ES-I3 (cell line): Measurements from ENCODE around the gene BTBD17.

Source experiments
- H3K36me3 ChIP-seq: 2 replicates; pipeline ENCODE4 v1.6.1; 2013; ENCODE audit warnings: mild to moderate bottlenecking, low read length, control low read depth, moderate library complexity; ENCODE audit not compliant: insufficient read depth
- H3K4me1 ChIP-seq: 2 replicates; pipeline ENCODE4 v1.6.1; 2013; ENCODE audit warnings: mild to moderate bottlenecking, control low read depth, low read length; ENCODE audit not compliant: insufficient read depth
- H3K9ac ChIP-seq: 2 replicates; pipeline ENCODE4 v1.6.1; 2013; ENCODE audit warnings: low read depth, mild to moderate bottlenecking, low read length, moderate library complexity
- H3K9me3 ChIP-seq: 2 replicates; pipeline ENCODE4 v1.6.1; 2013; ENCODE audit warnings: mild to moderate bottlenecking, low read length, moderate library complexity; ENCODE audit not compliant: control insufficient read depth, insufficient read depth

Gene BTBD17

GRCh38 chr17:74393346-74393942 is 31.8 kb upstream of the BTBD17 start:
- Histone ChIP-seq H3K9ac (no peak overlapping the region), H3K9me3 (no peaks in the 10 kb centered on the region)

DNA sequence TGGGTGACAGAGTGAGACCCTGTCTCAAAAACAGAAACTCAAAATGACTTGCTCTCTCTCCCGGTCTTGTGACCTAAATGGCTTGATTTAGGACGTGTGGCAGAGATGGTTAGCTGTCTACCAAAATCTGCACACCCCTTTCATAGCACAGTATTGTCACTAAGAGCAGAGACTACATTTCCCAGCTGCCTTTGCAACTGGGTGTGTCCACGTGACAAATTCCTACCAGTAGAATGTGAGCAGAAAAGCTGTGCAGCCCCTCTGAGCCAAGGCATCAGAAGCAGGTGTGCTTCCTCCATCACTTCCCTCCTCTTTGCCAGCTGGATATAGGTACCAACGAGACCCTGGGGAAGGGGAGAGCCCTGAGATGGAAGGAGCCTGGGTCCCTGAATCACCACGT is 31.2 kb upstream of the BTBD17 start:
- Histone ChIP-seq H3K36me3 (no peaks in the 10 kb centered on the region), H3K4me1 (peaks cover 20% of the 10 kb centered on the region), H3K9ac (no peak overlapping the region), H3K9me3 (no peaks in the 10 kb centered on the region)

More at GRCh38 chr17:74393346-74393942, 31.8 kb upstream of the BTBD17 start:
- peaks cover 19% of the 10 kb centered on the region for H3K4me1 ChIP-seq
- no peaks in the 10 kb centered on the region for H3K36me3 ChIP-seq

DNA sequence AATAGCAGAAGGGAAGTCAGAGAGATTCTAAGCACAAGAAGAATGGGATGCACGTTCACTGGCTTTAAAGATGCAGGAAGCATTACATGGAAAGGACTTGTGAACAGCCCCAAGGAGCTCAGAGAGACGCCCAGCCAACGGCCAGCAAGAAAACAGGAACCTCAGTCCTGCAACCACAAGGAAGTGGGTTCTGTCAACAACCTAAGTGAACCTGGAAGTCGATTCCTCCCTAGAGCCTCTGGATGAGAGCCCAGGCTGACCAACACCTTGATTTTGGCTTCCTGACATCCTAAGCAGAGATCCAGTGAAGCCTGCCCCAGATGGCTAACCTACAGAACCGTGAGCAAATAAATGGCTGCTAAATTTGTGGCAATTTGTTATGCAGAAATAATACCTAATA is 30.1 kb upstream of the BTBD17 start:
- Histone ChIP-seq H3K9me3 (no peaks in the 10 kb centered on the region), H3K36me3 (no peaks in the 10 kb centered on the region), H3K4me1 (peaks cover 29% of the 10 kb centered on the region), H3K9ac (no peak overlapping the region)

DNA sequence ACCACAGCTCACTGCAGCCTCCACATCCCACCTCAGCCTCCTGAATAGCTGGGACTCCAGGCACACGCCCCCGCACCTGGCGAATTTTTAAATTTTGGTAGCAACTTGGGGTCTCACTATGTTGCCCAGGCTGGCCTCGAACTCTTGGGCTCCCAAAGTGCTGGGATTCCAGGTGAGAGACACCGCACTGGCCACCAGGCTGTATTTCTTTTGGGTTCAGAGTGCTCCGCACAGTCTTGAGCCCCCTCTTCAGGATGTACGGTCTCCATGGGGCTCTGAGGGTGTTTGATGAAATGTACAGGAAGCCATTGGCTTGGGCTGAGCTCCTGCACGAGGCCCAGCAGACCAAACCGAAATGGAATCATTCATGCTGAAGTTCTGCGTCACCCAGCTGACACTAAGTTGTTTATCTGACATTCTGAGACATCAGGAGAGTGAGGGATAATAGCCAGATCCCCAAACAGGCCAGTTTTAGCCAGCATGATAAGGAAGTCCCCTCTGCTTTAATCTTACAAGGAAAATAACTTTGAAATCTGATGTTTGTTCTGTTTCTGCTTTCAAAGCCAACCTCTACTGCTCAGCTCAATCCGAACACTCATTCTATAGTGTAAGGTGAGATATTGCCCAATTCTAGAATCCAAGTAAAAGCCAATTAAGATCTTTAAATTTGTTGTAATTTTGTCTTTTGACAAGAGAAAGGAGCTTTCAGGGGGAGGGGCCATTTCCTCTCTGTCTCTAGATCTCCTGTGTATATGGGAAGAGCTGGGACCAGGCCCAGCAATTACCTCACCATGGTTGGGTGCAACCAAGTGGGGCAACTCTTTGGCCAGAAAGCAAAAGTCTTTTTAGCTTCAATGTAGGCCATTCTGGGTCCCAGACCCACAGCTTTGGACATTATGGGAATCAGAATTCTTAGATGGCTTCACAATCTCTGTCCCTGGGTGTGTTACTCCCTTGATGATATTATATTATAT is 29.3 kb upstream of the BTBD17 start:
- no peak overlapping the region for H3K9ac ChIP-seq
- H3K9me3 ChIP-seq, result no peaks in the 10 kb centered on the region
- peaks cover 34% of the 10 kb centered on the region for H3K4me1 ChIP-seq
- H3K36me3 ChIP-seq, result no peaks in the 10 kb centered on the region

GRCh38 chr17:74389937-74390679 is 28.4 kb upstream of the BTBD17 start:
- no peak overlapping the region for H3K9ac ChIP-seq
- H3K4me1 ChIP-seq, result peaks cover 32% of the 10 kb centered on the region
- no peaks in the 10 kb centered on the region for H3K9me3 ChIP-seq
- H3K36me3 ChIP-seq, result no peaks in the 10 kb centered on the region

GRCh38 chr17:74389084-74389753 is 27.6 kb upstream of the BTBD17 start:
- Histone ChIP-seq H3K9ac (no peak overlapping the region), H3K9me3 (no peaks in the 10 kb centered on the region), H3K36me3 (no peaks in the 10 kb centered on the region), H3K4me1 (peaks cover 24% of the 10 kb centered on the region)

DNA sequence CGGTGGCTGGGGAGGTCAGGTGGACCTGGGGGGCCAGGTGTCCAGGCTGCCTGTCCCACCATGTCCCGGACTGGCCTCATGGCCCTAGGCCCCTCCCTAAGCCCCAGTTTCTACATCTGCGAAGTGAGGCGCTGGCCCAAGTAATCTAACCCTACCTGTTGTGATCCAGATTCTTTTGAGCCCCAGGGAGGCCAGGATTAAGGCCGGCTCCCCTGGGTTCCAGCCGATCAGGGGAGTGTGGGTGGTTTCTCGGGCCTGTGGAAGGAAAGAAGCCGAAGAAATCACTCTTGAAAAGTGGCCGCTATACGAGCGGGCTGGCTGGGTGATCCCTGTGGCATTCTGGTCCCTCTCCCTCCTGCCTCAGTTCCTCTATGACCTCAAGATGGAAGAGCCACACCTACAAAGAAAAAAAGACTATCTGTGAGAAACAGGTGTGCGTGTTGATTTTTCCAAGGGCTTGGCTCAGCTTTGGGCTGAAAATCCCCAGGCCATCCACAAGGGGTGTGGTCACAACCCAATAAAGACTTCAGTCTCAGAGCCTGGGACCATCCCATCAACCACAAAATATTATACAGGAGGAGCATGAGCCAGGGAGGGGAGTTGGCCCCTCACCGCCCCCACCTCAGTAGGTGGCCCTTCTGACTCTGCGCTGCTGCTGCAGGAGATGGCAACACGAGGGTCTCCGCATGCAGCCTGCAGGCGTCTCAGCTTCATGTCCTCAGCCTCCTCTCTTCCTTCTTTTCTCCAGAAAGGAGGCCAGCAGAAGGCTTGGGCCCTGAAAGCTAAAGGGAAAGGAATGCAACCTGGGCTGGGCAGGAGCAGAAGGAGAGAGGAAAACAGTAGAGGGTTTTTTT is 25.9 kb upstream of the BTBD17 start:
- H3K9ac ChIP-seq, result no peak overlapping the region
- H3K36me3 ChIP-seq, result no peaks in the 10 kb centered on the region
- peaks cover 24% of the 10 kb centered on the region for H3K4me1 ChIP-seq
- H3K9me3 ChIP-seq, result no peaks in the 10 kb centered on the region

DNA sequence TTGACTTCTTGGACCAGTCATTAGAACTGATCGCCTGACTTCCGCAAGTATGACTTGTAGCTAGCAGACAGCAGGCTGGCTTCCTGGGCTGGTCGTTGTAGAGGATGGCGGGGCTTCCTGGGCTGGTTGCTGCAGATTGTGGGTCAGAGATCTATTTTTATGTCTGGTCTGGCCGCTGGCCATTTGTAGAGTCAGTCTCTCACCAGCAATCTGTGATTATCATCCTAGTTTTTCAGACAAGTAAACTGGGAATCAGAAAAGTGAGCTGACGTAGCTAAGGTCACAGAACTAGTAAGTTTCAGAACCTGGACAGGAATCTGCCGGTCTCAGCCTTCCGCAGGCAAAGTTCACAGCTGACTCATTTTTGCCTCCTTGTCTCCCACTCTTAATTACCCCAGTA is 24.7 kb upstream of the BTBD17 start:
- Histone ChIP-seq H3K4me1 (peaks cover 24% of the 10 kb centered on the region), H3K36me3 (no peaks in the 10 kb centered on the region), H3K9me3 (no peaks in the 10 kb centered on the region), H3K9ac (no peak overlapping the region)

DNA sequence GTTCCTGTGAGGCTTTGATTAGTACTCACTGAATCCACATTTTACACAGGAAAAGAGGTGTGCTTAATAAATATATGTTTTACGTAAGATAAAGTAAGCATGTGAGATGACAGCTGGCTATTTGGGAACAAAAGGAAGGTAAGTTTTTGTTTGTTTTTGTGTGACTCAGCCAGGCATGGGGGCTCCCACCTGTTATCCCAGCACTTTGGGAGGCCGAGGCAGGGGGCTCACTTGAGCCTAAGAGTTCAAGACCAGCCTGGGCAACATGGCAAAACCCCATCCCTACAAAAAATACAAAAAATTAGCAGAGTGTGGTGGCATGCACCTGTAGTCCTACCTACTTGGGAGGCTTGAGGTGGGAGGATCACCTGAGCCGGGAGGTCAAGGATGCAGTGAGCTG is 23.5 kb upstream of the BTBD17 start:
- Histone ChIP-seq H3K4me1 (peaks cover 33% of the 10 kb centered on the region), H3K9me3 (no peaks in the 10 kb centered on the region), H3K36me3 (no peaks in the 10 kb centered on the region), H3K9ac (no peak overlapping the region)

DNA sequence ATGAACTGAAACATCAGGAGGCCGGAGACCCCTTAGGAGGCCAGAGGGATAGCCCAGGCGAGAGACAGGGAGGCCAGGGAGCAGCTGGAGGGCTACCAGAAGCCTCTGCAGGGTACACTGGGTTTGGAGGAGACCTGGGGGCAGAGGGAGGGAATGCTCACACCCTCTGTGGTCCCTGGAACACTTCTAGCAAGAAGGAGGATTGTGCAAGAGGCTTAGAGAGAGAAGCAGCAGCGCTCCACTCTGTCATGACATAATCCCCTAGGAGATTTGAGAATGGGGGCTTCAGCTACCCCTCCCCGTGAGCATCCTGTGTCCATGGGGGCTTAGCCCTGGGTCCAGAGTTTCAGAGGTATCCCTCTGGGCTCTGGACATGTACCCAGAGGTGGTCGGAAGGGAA is 21.5 kb upstream of the BTBD17 start:
- peaks cover 29% of the 10 kb centered on the region for H3K4me1 ChIP-seq
- H3K9ac ChIP-seq, result no peak overlapping the region
- no peaks in the 10 kb centered on the region for H3K36me3 ChIP-seq
- H3K9me3 ChIP-seq, result no peaks in the 10 kb centered on the region

DNA sequence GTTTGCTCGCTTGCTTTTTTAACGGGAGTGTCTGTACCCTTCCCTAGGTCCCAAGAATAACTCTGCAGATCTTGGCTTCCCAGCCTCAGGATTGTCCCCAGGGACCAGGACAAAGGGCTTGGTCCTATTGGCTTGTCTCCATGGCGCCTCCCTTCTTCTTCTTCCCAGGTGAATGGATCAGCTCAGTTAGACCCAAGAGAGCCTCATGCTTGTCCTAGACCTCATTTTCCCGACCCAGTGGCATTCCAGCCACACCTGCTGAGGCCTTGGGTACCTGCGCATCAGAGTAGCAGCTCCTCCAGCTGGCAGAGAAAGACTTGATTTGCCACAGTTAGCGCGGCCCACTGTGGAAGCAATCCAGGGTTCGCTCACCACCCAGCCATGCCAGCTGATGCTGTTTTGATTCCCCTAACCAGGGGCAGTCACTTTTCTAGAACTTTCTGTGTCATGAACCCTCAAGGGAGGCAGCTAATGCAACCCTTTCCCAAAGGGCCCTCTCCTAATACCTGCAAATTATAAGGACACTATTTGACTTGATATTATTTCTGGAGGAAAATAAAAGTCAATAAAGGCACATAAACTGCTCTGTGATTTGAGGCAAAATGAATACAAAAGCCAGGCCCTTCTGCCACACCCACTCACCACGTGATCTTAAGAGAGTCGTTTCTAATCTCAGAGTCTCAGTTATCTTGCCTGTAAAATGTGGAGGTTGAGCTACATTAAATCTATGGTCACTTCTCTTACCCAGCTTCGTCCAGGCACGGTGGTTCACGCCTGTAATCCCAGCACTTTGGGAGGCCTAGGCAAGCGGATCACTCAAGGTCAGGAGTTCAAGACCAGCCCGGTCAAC is 19.5 kb upstream of the BTBD17 start:
- no peaks in the 10 kb centered on the region for H3K9me3 ChIP-seq
- no peak overlapping the region for H3K9ac ChIP-seq
- H3K36me3 ChIP-seq, result no peaks in the 10 kb centered on the region
- peaks cover 15% of the 10 kb centered on the region; the same call in 1 of the 2 replicates for H3K4me1 ChIP-seq

DNA sequence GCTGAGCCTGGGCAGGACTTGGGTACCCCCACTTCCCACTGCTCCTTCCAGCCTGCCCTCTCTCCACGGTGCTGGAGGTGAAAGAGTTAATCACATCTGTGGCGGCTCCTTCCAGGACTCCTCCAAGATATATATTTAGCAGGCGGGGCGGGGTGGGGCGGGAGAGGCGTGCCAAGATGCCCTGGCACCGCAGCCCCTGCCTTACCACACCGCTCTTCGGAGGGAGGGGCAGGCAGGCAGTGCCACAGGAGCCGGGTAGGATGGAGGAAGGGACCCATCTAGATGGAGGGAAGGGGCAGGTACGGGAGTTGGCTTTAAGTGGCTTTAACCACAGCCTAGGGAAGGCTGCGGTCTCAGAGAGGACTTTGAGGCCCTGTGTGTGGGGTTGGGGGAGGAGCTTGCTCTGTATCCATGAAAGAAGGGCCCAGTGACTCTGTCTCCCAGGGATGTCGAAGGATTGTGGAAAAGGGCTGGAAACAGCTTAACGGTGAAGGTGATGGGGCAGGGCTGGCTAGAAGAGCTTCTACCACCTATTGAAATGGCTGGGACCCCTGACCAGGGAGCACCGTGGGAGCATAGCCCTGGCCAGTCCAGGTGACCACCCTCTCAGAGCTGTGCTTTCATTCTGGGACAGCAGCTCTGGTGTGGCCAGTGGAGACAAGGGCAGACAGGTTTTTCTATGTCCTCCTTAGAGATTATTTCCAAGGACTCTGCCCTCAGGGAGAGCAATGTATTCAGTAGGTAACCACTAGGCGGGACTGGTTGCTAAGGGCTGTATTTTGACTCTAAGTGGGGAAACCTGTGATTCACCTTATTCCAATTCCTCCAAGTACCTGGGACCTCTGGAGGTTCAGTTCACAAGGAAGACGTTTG is 18.7 kb upstream of the BTBD17 start:
- H3K9ac ChIP-seq, result 0 out of 2 replicates have a peak overlapping the region, but pooled peaks have one; percentile 14
- H3K9me3 ChIP-seq, result no peaks in the 10 kb centered on the region
- H3K4me1 ChIP-seq, result peaks cover 15% of the 10 kb centered on the region; the same call in 1 of the 2 replicates

More for the DNA sequence above, 18.7 kb upstream of the BTBD17 start:
- no peaks in the 10 kb centered on the region for H3K36me3 ChIP-seq
